K562 (cell line): Measurements from ENCODE around the gene MRO.

ENCODE experiments used
- AFF4 ChIP-seq: sonication (generic); formaldehyde crosslinking; IDR thresholded peaks from 2 replicates; pipeline ENCODE4 v1.8.0; 2023; ENCODE audit warnings: mild to moderate bottlenecking, missing genetic modification reagents
- ARID2 ChIP-seq: fragments of 450-650 bp; IDR thresholded peaks from 2 replicates; pipeline ENCODE4 v1.6.1; 2017; ENCODE audit warnings: antibody characterized with exemption, mild to moderate bottlenecking
- ATF1 ChIP-seq, 2 experiments: fragments of 450-650 bp in 1 of 2; IDR thresholded peaks; 2 replicates each; pipeline ENCODE4 v1.6.1; 2016; ENCODE audit warnings: missing compliant biosample characterization in 1 of 2, missing genetic modification characterization in 1 of 2
- CTCF ChIP-seq, 3 experiments: IDR thresholded peaks in 2 of 3; conservative IDR thresholded peaks in 1 of 3; 2 replicates each; pipeline ENCODE4 v1.5.1; 2011 to 2012; ENCODE audit warnings: low read length in 3 of 3, mild to moderate bottlenecking in 3 of 3, control low read depth in 2 of 3, improper control_type of control experiment in 1 of 3, inconsistent platforms in 1 of 3, low read depth in 1 of 3, mixed read lengths in 1 of 3, moderate library complexity in 1 of 3; ENCODE audit not compliant: insufficient read depth in 2 of 3
- EGR1 ChIP-seq: fragments of 450-650 bp; conservative IDR thresholded peaks from 2 replicates; pipeline ENCODE4 v1.6.1; 2017; ENCODE audit warnings: mild to moderate bottlenecking
- EZH2 ChIP-seq: IDR thresholded peaks from 2 replicates; pipeline ENCODE4 v1.6.1; 2012; ENCODE audit warnings: low read depth, mild to moderate bottlenecking, inconsistent platforms, low read length, borderline replicate concordance
- FOXA1 ChIP-seq: fragments of 450-650 bp; IDR thresholded peaks from 2 replicates; pipeline ENCODE4 v1.6.1; 2016; ENCODE audit warnings: mild to moderate bottlenecking, borderline replicate concordance
- NR2F6 ChIP-seq: fragments of 450-650 bp; formaldehyde crosslinking; IDR thresholded peaks from 2 replicates; pipeline ENCODE4 v1.4.0; 2020; ENCODE audit warnings: mild to moderate bottlenecking
- RCOR1 ChIP-seq, 2 experiments: IDR thresholded peaks; 2 replicates each; pipeline ENCODE4 v1.6.1; 2012; ENCODE audit warnings: low read depth in 2 of 2, low read length in 2 of 2, borderline replicate concordance in 1 of 2, improper control_type of control experiment in 1 of 2
- SAP30 ChIP-seq: fragments of 200-600 bp; sonication (generic); IDR thresholded peaks from 2 replicates; pipeline ENCODE4 v1.6.1; 2012; ENCODE audit warnings: borderline replicate concordance, low read depth, mild to moderate bottlenecking, moderate library complexity, low read length, control low read depth, inconsistent platforms; ENCODE audit not compliant: insufficient read depth, poor library complexity, severe bottlenecking
- SP1 ChIP-seq: sonication (generic); formaldehyde crosslinking; IDR thresholded peaks from 2 replicates; pipeline ENCODE4 v1.8.1; 2022; ENCODE audit warnings: mild to moderate bottlenecking, missing genetic modification reagents
- ZNF253 ChIP-seq: fragments of 250-450 bp; sonication (Bioruptor Pico); conservative IDR thresholded peaks from 2 replicates; pipeline ENCODE4 v1.6.1; 2021; ENCODE audit warnings: mild to moderate bottlenecking
- ZNF717 ChIP-seq: fragments of 250-450 bp; sonication (Bioruptor Pico); IDR thresholded peaks from 2 replicates; pipeline ENCODE4 v1.5.0; 2021

- TF ChIP-seq EZH2 (no peak), ATF1 (CRISPR knock-in tag; IDR thresholded peaks at IDR 0.05) (no peak), ATF1 (tag; IDR thresholded peaks at IDR 0.05) (no peak), RCOR1 (IDR thresholded peaks at IDR 0.05; ENCODE audit: borderline replicate concordance in 1 of 2, low read depth in 2 of 2, low read length in 2 of 2) (no peak), SP1 (CRISPR knock-in tag) (no peak), ARID2 (no peak), NR2F6 (CRISPR knock-in tag) (no peak), AFF4 (CRISPR knock-in tag) (no peak), ZNF253 (no peak), ZNF717 (no peak), CTCF (IDR thresholded peaks at IDR 0.05 in 2 of 3, conservative IDR thresholded peaks at IDR 0.05 in 1 of 3; ENCODE audit: insufficient read depth in 2 of 3, low read depth in 1 of 3, low read length in 3 of 3) (no peak), SAP30 (no peak), EGR1 (no peak), FOXA1 (no peak)
Measured at GRCh38 chr18:50802141-50802540, 17.7 kb downstream of the MRO start.
